NK-92 (cell line): ENCODE results near the gene WDR59.
"Not testable (repeated sequence)": the region's sequence is repeated elsewhere in the genome, so short reads cannot be mapped to it uniquely, and the experiment has no call there.

Source experiments
- DNase-seq: peaks from one replicate; lab custom pipeline; 2025; ENCODE audit not compliant: unreplicated experiment; lab: John Stamatoyannopoulos, UW

WDR59 gene

GRCh38 chr16:74867281-74867849 lies 117.6 kb downstream of the WDR59 start:
- DNase-seq = no peak

GRCh38 chr16:74865922-74866598 lies 118.9 kb downstream of the WDR59 start:
- DNase-seq = no peak

- no peak for DNase-seq
Measured at GRCh38 chr16:74862743-74863244, 122.1 kb downstream of the WDR59 start.

- no peak for DNase-seq
Measured at GRCh38 chr16:74852500-74852875, 132.4 kb downstream of the WDR59 start.

GRCh38 chr16:74850027-74850426 lies 134.9 kb downstream of the WDR59 start:
- no peak for DNase-seq

GRCh38 chr16:74847202-74847601 lies 137.7 kb downstream of the WDR59 start:
- no peak for DNase-seq

GRCh38 chr16:74846714-74847113 lies 138.2 kb downstream of the WDR59 start:
- no peak for DNase-seq

GRCh38 chr16:74844041-74844980 lies 140.6 kb downstream of the WDR59 start:
- DNase-seq = no peak

GRCh38 chr16:74843381-74844035 lies 141.4 kb downstream of the WDR59 start:
- DNase-seq = not testable (repeated sequence)

- DNase-seq = no peak
Measured at GRCh38 chr16:74842413-74842812, 142.5 kb downstream of the WDR59 start.

- DNase-seq = no peak
Measured at GRCh38 chr16:74841904-74842303, 143.0 kb downstream of the WDR59 start.

GRCh38 chr16:74841469-74841868 lies 143.5 kb downstream of the WDR59 start:
- DNase-seq = no peak

- no peak for DNase-seq
Measured at GRCh38 chr16:74837056-74837455, 147.9 kb downstream of the WDR59 start.

- no peak for DNase-seq
Measured at GRCh38 chr16:74836111-74836671, 148.7 kb downstream of the WDR59 start.

GRCh38 chr16:74832228-74832627 lies 152.7 kb downstream of the WDR59 start:
- DNase-seq = no peak

- no peak for DNase-seq
Measured at GRCh38 chr16:74831467-74831866, 153.5 kb downstream of the WDR59 start.

- DNase-seq = no peak
Measured at GRCh38 chr16:74830648-74831047, 154.3 kb downstream of the WDR59 start.

GRCh38 chr16:74829637-74830036 lies 155.3 kb downstream of the WDR59 start:
- no peak for DNase-seq

GRCh38 chr16:74825941-74826340 lies 159.0 kb downstream of the WDR59 start:
- DNase-seq = no peak

- DNase-seq = no peak
Measured at GRCh38 chr16:74825016-74825415, 159.9 kb downstream of the WDR59 start.
